Peyer's patch (tissue), 4 donors: ENCODE measurements around the gene DCT. TPM values are rescaled to one million over a fixed set of nuclear protein-coding genes. Genes with fewer than 3 reads are reported as not detected.

Source experiments
- DNase-seq, 3 donors: peaks; one replicate each; pipeline ENCODE4 v3.0.0-alpha.2; 2017 to 2019
- H3K27ac ChIP-seq, 4 donors: fragments of 200-600 bp; sonication (generic); one replicate each; pipeline ENCODE4 v1.5.1; 2016 to 2019
- H3K27me3 ChIP-seq, 2 donors: fragments of 200-600 bp; sonication (generic); one replicate each; pipeline ENCODE4 v1.5.1; 2019
- H3K36me3 ChIP-seq, 3 donors: fragments of 200-600 bp; sonication (generic); one replicate each; pipeline ENCODE4 v1.5.1; 2016 to 2019
- H3K4me1 ChIP-seq, 4 donors: fragments of 200-600 bp; sonication (generic); one replicate each; pipeline ENCODE4 v1.5.1; 2016 to 2019
- H3K4me3 ChIP-seq, 4 donors: fragments of 200-600 bp; sonication (generic); 1 replicate in 3 of 4; 2 replicates in 1 of 4; pipeline ENCODE4 v1.5.1; 2016 to 2019; ENCODE audit warnings: mild to moderate bottlenecking in 1 of 4
- H3K9me3 ChIP-seq, 4 donors: fragments of 200-600 bp; sonication (generic); one replicate each; pipeline ENCODE4 v1.5.1; 2016 to 2019; ENCODE audit warnings: mild to moderate bottlenecking in 1 of 4
- CTCF ChIP-seq, 6 experiments: fragments of 450-650 bp in 4 of 6; fragments of 200-600 bp in 2 of 6; sonication (generic) in 1 of 6; IDR thresholded peaks; one replicate each; pipeline ENCODE4 v1.5.1; 2017 to 2019; ENCODE audit warnings: antibody characterized with exemption in 6 of 6, mild to moderate bottlenecking in 3 of 6, moderate library complexity in 1 of 6
- POLR2A ChIP-seq, 2 donors: fragments of 450-650 bp; IDR thresholded peaks; one replicate each; pipeline ENCODE4 v1.5.1; 2017; ENCODE audit warnings: antibody characterized with exemption in 2 of 2, mild to moderate bottlenecking in 2 of 2, moderate library complexity in 2 of 2
- total RNA-seq, 4 donors: library from RNA; depleted of rRNA; stranded (reverse); fragments of >200 nt; gene quantifications; one replicate each; pipeline ENCODE4 v1.1.0, GENCODE V29; 2016

DCT gene
- total RNA-seq, 4 donors from 2014 or later, result not detected

GRCh38 chr13:94478913-94479312, 569 bp downstream of the DCT start:
- DNase-seq, result no peak
- TF ChIP-seq POLR2A (IDR thresholded peaks at IDR 0.05) (no peak), CTCF (IDR thresholded peaks at IDR 0.05) (no peak)

GRCh38 chr13:94470126-94470525, 9.4 kb downstream of the DCT start:
- H3K9me3 ChIP-seq, result no peaks in the 10 kb centered on the region
- no peak for DNase-seq

More at GRCh38 chr13:94478913-94479312, 569 bp downstream of the DCT start:
- Histone ChIP-seq H3K36me3 (no peaks in the 10 kb centered on the region), H3K4me3 (no peak overlapping the region), H3K27me3 (no peaks in the 10 kb centered on the region), H3K4me1 (no peaks in the 10 kb centered on the region), H3K9me3 (no peaks in the 10 kb centered on the region), H3K27ac (no peak overlapping the region)

GRCh38 chr13:94464771-94465170, 14.7 kb downstream of the DCT start:
- H3K4me1 ChIP-seq, result no peaks in the 10 kb centered on the region
- H3K27ac ChIP-seq, result no peak overlapping the region
- DNase-seq, result no peak
- no peak for TF ChIP-seq CTCF (IDR thresholded peaks at IDR 0.05)
- no peak for TF ChIP-seq POLR2A (IDR thresholded peaks at IDR 0.05)
- no peaks in the 10 kb centered on the region for H3K27me3 ChIP-seq
- H3K36me3 ChIP-seq, result no peaks in the 10 kb centered on the region
- no peak overlapping the region for H3K4me3 ChIP-seq
- no peaks in the 10 kb centered on the region for H3K9me3 ChIP-seq

More at GRCh38 chr13:94470126-94470525, 9.4 kb downstream of the DCT start:
- no peak overlapping the region for H3K27ac ChIP-seq
- no peaks in the 10 kb centered on the region for H3K4me1 ChIP-seq
- no peaks in the 10 kb centered on the region for H3K27me3 ChIP-seq
- H3K36me3 ChIP-seq, result no peaks in the 10 kb centered on the region
- no peak overlapping the region for H3K4me3 ChIP-seq
- TF ChIP-seq POLR2A (IDR thresholded peaks at IDR 0.05) (no peak), CTCF (IDR thresholded peaks at IDR 0.05) (no peak)

- Histone ChIP-seq H3K9me3 (no peaks in the 10 kb centered on the region), H3K36me3 (no peaks in the 10 kb centered on the region), H3K4me3 (no peak overlapping the region), H3K27me3 (no peaks in the 10 kb centered on the region), H3K4me1 (no peaks in the 10 kb centered on the region), H3K27ac (no peak overlapping the region)
- no peak for DNase-seq
- TF ChIP-seq CTCF (IDR thresholded peaks at IDR 0.05), result no peak
- no peak for TF ChIP-seq POLR2A (IDR thresholded peaks at IDR 0.05)
These were observed 16.8 kb downstream of the DCT start for GRCh38 chr13:94462670-94463069.

- Histone ChIP-seq H3K27me3 (no peaks in the 10 kb centered on the region), H3K27ac (no peak overlapping the region), H3K4me1 (no peaks in the 10 kb centered on the region), H3K9me3 (no peaks in the 10 kb centered on the region), H3K36me3 (no peaks in the 10 kb centered on the region), H3K4me3 (no peak overlapping the region)
- no peak for DNase-seq
- TF ChIP-seq POLR2A (IDR thresholded peaks at IDR 0.05), result no peak
- no peak for TF ChIP-seq CTCF (IDR thresholded peaks at IDR 0.05)
These were observed 20.4 kb downstream of the DCT start for GRCh38 chr13:94459116-94459515.

- Histone ChIP-seq H3K27ac (no peak overlapping the region), H3K4me3 (no peak overlapping the region), H3K27me3 (no peaks in the 10 kb centered on the region), H3K4me1 (no peaks in the 10 kb centered on the region), H3K9me3 (no peaks in the 10 kb centered on the region), H3K36me3 (no peaks in the 10 kb centered on the region)
- DNase-seq, result no peak
- TF ChIP-seq CTCF (IDR thresholded peaks at IDR 0.05) (no peak), POLR2A (IDR thresholded peaks at IDR 0.05) (no peak)
These were observed 24.1 kb downstream of the DCT start for GRCh38 chr13:94455414-94455813.
